Fibroblast of lung (primary cell): ENCODE results near the gene ALDH1L1.

ENCODE experiments used
- CTCF ChIP-seq, 2 donors: IDR thresholded peaks in 1 of 2; conservative IDR thresholded peaks in 1 of 2; 1 replicate in 1 of 2; 2 replicates in 1 of 2; pipeline ENCODE4 v1.5.1; 2011 to 2012; ENCODE audit warnings: low read length in 2 of 2, control low read depth in 1 of 2, inconsistent platforms in 1 of 2, low read depth in 1 of 2, mild to moderate bottlenecking in 1 of 2
- EZH2 ChIP-seq: IDR thresholded peaks from 2 replicates; pipeline ENCODE4 v1.5.1; 2012; ENCODE audit warnings: low read length, control low read depth, mild to moderate bottlenecking; ENCODE audit errors: missing control alignments

GRCh38 chr3:126131881-126132750 is 48.3 kb downstream of the ALDH1L1 start:
- no peak for TF ChIP-seq CTCF (conservative IDR thresholded peaks at IDR 0.05 in 1 of 2, IDR thresholded peaks at IDR 0.05 in 1 of 2; ENCODE audit: low read depth in 1 of 2, low read length in 2 of 2)
- TF ChIP-seq EZH2: no peak
